HEK293 (cell line): Measurements from ENCODE around the gene CCDC136.

Experiments
- YY1 ChIP-seq: fragments of 450-650 bp; formaldehyde crosslinking; IDR thresholded peaks from 2 replicates; pipeline ENCODE4 v1.5.1; 2018; ENCODE audit warnings: missing biosample characterization, missing genetic modification characterization
- ZNF16 ChIP-seq: fragments of 450-650 bp; formaldehyde crosslinking; IDR thresholded peaks from 2 replicates; pipeline ENCODE4 v1.5.1; 2016; ENCODE audit warnings: low read depth, missing biosample characterization, missing genetic modification characterization
- ZNF23 ChIP-seq: fragments of 450-650 bp; formaldehyde crosslinking; IDR thresholded peaks from 2 replicates; pipeline ENCODE4 v1.5.1; 2016; ENCODE audit warnings: missing biosample characterization, missing genetic modification characterization, borderline replicate concordance
- ZNF274 ChIP-seq, 2 experiments: fragments of 200-500 bp in 1 of 2; fragments of 450-650 bp in 1 of 2; sonication (Bioruptor generic) in 1 of 2; formaldehyde crosslinking in 1 of 2; IDR thresholded peaks; 2 replicates each; pipeline versions ENCODE4 v1.5.1 to v1.6.1; 2014 to 2016; ENCODE audit warnings: borderline replicate concordance in 1 of 2, inconsistent platforms in 1 of 2, low read length in 1 of 2, missing biosample characterization in 1 of 2, missing genetic modification characterization in 1 of 2
- ZNF292 ChIP-seq: fragments of 450-650 bp; formaldehyde crosslinking; IDR thresholded peaks from 2 replicates; pipeline ENCODE4 v1.5.1; 2016; ENCODE audit warnings: low read depth, missing biosample characterization, missing genetic modification characterization, borderline replicate concordance
- ZNF843 ChIP-seq: fragments of 450-650 bp; formaldehyde crosslinking; IDR thresholded peaks from 2 replicates; pipeline ENCODE4 v1.5.1; 2016; ENCODE audit warnings: missing biosample characterization, missing genetic modification characterization
- TF ChIP-seq, protein P1 (sequence below): fragments of 450-650 bp; formaldehyde crosslinking; IDR thresholded peaks from 2 replicates; pipeline ENCODE4 v1.5.1; 2016; ENCODE audit warnings: missing biosample characterization, missing genetic modification characterization
- TF ChIP-seq, protein P2 (sequence below): fragments of 450-650 bp; formaldehyde crosslinking; IDR thresholded peaks from 2 replicates; pipeline ENCODE4 v1.5.1; 2016; ENCODE audit warnings: missing biosample characterization, missing genetic modification characterization
- TF ChIP-seq, protein P3 (sequence below): fragments of 450-650 bp; formaldehyde crosslinking; IDR thresholded peaks from 2 replicates; pipeline ENCODE4 v1.5.1; 2016; ENCODE audit warnings: missing biosample characterization, missing genetic modification characterization
- TF ChIP-seq, protein P4 (sequence below): IDR thresholded peaks from 2 replicates; pipeline ENCODE4 v1.6.1; 2011; ENCODE audit warnings: mild to moderate bottlenecking, low read depth, low read length, borderline replicate concordance
- TF ChIP-seq, protein P5 (sequence below): fragments of 450-650 bp; formaldehyde crosslinking; IDR thresholded peaks from 2 replicates; pipeline ENCODE4 v1.5.1; 2016; ENCODE audit warnings: missing biosample characterization, missing genetic modification characterization, borderline replicate concordance

DNA sequence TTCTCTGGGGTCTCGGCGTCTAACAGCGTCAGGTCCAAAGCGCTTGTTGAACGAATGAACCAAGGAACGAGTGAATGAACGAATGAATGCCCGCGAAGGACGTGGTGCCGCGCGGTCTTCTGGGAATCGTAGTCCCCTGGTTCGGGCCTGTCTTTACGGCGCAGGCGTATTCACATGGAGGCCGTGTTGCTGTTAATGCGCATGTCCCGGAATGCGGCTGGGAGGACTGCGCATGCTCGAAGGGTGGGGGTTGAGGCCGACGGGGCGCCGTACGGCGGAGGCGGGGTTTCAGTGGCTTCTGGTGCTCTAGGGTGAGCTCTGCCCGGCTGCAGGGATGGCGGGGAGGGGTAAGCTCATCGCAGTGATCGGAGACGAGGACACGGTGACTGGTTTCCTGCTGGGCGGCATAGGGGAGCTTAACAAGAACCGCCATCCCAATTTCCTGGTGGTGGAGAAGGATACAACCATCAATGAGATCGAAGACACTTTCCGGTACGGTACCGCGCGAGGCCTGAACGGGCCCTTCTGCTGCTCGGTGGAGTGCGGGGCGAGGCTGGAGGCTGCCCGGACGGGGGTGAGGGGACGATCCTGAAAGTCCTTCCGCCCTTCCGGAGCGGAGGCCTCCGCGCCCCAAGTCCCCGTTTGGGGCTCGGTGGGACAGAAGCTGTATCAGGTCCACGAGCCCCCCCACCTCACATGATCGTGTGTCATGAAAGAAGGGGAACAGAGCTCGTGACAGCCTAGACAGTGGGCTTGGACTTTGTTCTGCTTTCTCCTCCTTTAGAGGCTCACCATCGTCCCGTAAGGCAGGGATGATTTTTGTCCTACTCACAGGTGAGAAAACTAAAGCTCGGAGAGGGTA, 71.0 kb downstream of the CCDC136 start, which contains the start of gene ATP6V1F:
- TF ChIP-seq, protein P1, sequence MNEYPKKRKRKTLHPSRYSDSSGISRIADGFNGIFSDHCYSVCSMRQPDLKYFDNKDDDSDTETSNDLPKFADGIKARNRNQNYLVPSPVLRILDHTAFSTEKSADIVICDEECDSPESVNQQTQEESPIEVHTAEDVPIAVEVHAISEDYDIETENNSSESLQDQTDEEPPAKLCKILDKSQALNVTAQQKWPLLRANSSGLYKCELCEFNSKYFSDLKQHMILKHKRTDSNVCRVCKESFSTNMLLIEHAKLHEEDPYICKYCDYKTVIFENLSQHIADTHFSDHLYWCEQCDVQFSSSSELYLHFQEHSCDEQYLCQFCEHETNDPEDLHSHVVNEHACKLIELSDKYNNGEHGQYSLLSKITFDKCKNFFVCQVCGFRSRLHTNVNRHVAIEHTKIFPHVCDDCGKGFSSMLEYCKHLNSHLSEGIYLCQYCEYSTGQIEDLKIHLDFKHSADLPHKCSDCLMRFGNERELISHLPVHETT (tag by site-specific recombination): no peak; the same call in 1 of the 2 replicates
- TF ChIP-seq, protein P2, sequence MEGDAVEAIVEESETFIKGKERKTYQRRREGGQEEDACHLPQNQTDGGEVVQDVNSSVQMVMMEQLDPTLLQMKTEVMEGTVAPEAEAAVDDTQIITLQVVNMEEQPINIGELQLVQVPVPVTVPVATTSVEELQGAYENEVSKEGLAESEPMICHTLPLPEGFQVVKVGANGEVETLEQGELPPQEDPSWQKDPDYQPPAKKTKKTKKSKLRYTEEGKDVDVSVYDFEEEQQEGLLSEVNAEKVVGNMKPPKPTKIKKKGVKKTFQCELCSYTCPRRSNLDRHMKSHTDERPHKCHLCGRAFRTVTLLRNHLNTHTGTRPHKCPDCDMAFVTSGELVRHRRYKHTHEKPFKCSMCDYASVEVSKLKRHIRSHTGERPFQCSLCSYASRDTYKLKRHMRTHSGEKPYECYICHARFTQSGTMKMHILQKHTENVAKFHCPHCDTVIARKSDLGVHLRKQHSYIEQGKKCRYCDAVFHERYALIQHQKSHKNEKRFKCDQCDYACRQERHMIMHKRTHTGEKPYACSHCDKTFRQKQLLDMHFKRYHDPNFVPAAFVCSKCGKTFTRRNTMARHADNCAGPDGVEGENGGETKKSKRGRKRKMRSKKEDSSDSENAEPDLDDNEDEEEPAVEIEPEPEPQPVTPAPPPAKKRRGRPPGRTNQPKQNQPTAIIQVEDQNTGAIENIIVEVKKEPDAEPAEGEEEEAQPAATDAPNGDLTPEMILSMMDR: no peak; the same call in 1 of the 2 replicates
- TF ChIP-seq ZNF274 (IDR thresholded peaks at IDR 0.05; ENCODE audit: low read length) (no peak), ZNF274 (tag by site-specific recombination; IDR thresholded peaks at IDR 0.05; ENCODE audit: borderline replicate concordance) (no peak), ZNF23 (tag by site-specific recombination) (no peak), ZNF292 (tag by site-specific recombination) (no peak), ZNF843 (tag by site-specific recombination) (peak; percentile 47; the same call in 1 of the 2 replicates), YY1 (tag by site-specific recombination) (peak; percentile 33; the same call in 1 of the 2 replicates), ZNF16 (tag by site-specific recombination) (no peak)
- TF ChIP-seq, protein P3, sequence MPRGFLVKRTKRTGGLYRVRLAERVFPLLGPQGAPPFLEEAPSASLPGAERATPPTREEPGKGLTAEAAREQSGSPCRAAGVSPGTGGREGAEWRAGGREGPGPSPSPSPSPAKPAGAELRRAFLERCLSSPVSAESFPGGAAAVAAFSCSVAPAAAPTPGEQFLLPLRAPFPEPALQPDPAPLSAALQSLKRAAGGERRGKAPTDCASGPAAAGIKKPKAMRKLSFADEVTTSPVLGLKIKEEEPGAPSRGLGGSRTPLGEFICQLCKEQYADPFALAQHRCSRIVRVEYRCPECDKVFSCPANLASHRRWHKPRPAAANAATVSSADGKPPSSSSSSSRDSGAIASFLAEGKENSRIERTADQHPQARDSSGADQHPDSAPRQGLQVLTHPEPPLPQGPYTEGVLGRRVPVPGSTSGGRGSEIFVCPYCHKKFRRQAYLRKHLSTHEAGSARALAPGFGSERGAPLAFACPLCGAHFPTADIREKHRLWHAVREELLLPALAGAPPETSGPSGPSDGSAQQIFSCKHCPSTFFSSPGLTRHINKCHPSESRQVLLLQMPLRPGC (tag by site-specific recombination): no peak
- TF ChIP-seq, protein P4, sequence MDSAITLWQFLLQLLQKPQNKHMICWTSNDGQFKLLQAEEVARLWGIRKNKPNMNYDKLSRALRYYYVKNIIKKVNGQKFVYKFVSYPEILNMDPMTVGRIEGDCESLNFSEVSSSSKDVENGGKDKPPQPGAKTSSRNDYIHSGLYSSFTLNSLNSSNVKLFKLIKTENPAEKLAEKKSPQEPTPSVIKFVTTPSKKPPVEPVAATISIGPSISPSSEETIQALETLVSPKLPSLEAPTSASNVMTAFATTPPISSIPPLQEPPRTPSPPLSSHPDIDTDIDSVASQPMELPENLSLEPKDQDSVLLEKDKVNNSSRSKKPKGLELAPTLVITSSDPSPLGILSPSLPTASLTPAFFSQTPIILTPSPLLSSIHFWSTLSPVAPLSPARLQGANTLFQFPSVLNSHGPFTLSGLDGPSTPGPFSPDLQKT: no peak
- TF ChIP-seq, protein P5, sequence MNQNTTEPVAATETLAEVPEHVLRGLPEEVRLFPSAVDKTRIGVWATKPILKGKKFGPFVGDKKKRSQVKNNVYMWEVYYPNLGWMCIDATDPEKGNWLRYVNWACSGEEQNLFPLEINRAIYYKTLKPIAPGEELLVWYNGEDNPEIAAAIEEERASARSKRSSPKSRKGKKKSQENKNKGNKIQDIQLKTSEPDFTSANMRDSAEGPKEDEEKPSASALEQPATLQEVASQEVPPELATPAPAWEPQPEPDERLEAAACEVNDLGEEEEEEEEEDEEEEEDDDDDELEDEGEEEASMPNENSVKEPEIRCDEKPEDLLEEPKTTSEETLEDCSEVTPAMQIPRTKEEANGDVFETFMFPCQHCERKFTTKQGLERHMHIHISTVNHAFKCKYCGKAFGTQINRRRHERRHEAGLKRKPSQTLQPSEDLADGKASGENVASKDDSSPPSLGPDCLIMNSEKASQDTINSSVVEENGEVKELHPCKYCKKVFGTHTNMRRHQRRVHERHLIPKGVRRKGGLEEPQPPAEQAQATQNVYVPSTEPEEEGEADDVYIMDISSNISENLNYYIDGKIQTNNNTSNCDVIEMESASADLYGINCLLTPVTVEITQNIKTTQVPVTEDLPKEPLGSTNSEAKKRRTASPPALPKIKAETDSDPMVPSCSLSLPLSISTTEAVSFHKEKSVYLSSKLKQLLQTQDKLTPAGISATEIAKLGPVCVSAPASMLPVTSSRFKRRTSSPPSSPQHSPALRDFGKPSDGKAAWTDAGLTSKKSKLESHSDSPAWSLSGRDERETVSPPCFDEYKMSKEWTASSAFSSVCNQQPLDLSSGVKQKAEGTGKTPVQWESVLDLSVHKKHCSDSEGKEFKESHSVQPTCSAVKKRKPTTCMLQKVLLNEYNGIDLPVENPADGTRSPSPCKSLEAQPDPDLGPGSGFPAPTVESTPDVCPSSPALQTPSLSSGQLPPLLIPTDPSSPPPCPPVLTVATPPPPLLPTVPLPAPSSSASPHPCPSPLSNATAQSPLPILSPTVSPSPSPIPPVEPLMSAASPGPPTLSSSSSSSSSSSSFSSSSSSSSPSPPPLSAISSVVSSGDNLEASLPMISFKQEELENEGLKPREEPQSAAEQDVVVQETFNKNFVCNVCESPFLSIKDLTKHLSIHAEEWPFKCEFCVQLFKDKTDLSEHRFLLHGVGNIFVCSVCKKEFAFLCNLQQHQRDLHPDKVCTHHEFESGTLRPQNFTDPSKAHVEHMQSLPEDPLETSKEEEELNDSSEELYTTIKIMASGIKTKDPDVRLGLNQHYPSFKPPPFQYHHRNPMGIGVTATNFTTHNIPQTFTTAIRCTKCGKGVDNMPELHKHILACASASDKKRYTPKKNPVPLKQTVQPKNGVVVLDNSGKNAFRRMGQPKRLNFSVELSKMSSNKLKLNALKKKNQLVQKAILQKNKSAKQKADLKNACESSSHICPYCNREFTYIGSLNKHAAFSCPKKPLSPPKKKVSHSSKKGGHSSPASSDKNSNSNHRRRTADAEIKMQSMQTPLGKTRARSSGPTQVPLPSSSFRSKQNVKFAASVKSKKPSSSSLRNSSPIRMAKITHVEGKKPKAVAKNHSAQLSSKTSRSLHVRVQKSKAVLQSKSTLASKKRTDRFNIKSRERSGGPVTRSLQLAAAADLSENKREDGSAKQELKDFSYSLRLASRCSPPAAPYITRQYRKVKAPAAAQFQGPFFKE (tag by site-specific recombination): no peak
